Immature natural killer cell (primary cell): ENCODE measurements around the gene RNFT2. TPM values are rescaled to one million over a fixed set of nuclear protein-coding genes. Genes with fewer than 3 reads are reported as not detected.

Experiments used
- DNase-seq, 3 donors: peaks; one replicate each; pipeline ENCODE4 v3.0.0; 2022; ENCODE audit warnings: mixed read lengths in 1 of 3
- H3K27ac Mint-ChIP-seq, 6 donors: one replicate each; pipeline ENCODE4 v1.8.0; 2020; ENCODE audit warnings: mixed read lengths in 6 of 6, mild to moderate bottlenecking in 5 of 6, inconsistent platforms in 4 of 6, moderate library complexity in 3 of 6
- H3K27me3 Mint-ChIP-seq, 3 donors: one replicate each; pipeline ENCODE4 v1.8.0; 2020 to 2021; ENCODE audit warnings: low read depth in 3 of 3, mild to moderate bottlenecking in 3 of 3, mixed read lengths in 3 of 3, moderate library complexity in 3 of 3, inconsistent platforms in 1 of 3
- H3K36me3 Mint-ChIP-seq, 3 donors: one replicate each; pipeline ENCODE4 v1.8.0; 2020; ENCODE audit warnings: mixed read lengths in 3 of 3, inconsistent platforms in 2 of 3, mild to moderate bottlenecking in 2 of 3
- H3K4me1 Mint-ChIP-seq, 2 donors: one replicate each; pipeline ENCODE4 v1.8.0; 2020; ENCODE audit warnings: inconsistent platforms in 2 of 2, mild to moderate bottlenecking in 2 of 2, mixed read lengths in 2 of 2, moderate library complexity in 1 of 2
- H3K4me3 Mint-ChIP-seq, 5 donors: one replicate each; pipeline ENCODE4 v1.8.0; 2020; ENCODE audit warnings: mild to moderate bottlenecking in 5 of 5, mixed read lengths in 5 of 5, inconsistent platforms in 3 of 5, moderate library complexity in 3 of 5
- H3K9me3 Mint-ChIP-seq, 6 donors: one replicate each; pipeline ENCODE4 v1.8.0; 2020; ENCODE audit warnings: mild to moderate bottlenecking in 6 of 6, mixed read lengths in 6 of 6, inconsistent platforms in 4 of 6, moderate library complexity in 3 of 6
- polyA plus RNA-seq, 3 donors: library from polyadenylated mRNA; unstranded; fragments of 300-500 nt; fragmentation: Illumina TruSeq; gene quantifications; one replicate each; pipeline ENCODE4 v1.2.3, GENCODE V29; 2021

The RNFT2 gene
- polyA plus RNA-seq, 3 donors from 2014 or later = 1.3 to 1.4 TPM; not detected in 1

- Mint-ChIP-seq H3K27ac (no peak overlapping the region), H3K27me3 (peaks cover 0 to 10% (median 4%) of the 10 kb centered on the region in 3 donors), H3K36me3 (no peaks in the 10 kb centered on the region), H3K9me3 (peaks cover 0 to 2% (median 0%) of the 10 kb centered on the region in 6 donors), H3K4me3 (no peak overlapping the region), H3K4me1 (no peaks in the 10 kb centered on the region)
- DNase-seq = no peak
Measured at GRCh38 chr12:116891019-116891418, 152.9 kb downstream of the RNFT2 start.

GRCh38 chr12:116892349-116893140 lies 154.4 kb downstream of the RNFT2 start:
- no peaks in the 10 kb centered on the region for H3K36me3 Mint-ChIP-seq
- peaks cover 0 to 2% (median 0%) of the 10 kb centered on the region in 6 donors for H3K9me3 Mint-ChIP-seq
- DNase-seq = no peak
- no peaks in the 10 kb centered on the region for H3K4me1 Mint-ChIP-seq
- H3K27me3 Mint-ChIP-seq = peaks cover 0 to 6% (median 4%) of the 10 kb centered on the region in 3 donors
- H3K4me3 Mint-ChIP-seq = no peak overlapping the region
- H3K27ac Mint-ChIP-seq = no peak overlapping the region

GRCh38 chr12:116894913-116895312 lies 156.8 kb downstream of the RNFT2 start:
- Mint-ChIP-seq H3K27me3 (peaks cover 2 to 16% (median 4%) of the 10 kb centered on the region in 3 donors), H3K4me1 (no peaks in the 10 kb centered on the region), H3K4me3 (no peak overlapping the region), H3K36me3 (no peaks in the 10 kb centered on the region), H3K9me3 (peaks cover 0 to 3% (median 0%) of the 10 kb centered on the region in 6 donors), H3K27ac (no peak overlapping the region)
- DNase-seq = no peak

GRCh38 chr12:116896411-116896924 lies 158.4 kb downstream of the RNFT2 start:
- H3K27ac Mint-ChIP-seq = no peak overlapping the region
- DNase-seq = no peak
- peaks cover 2 to 16% (median 4%) of the 10 kb centered on the region in 3 donors for H3K27me3 Mint-ChIP-seq
- H3K4me3 Mint-ChIP-seq = no peak overlapping the region
- H3K9me3 Mint-ChIP-seq = peaks cover 0 to 1% (median 0%) of the 10 kb centered on the region in 6 donors
- H3K4me1 Mint-ChIP-seq = no peaks in the 10 kb centered on the region
- no peaks in the 10 kb centered on the region for H3K36me3 Mint-ChIP-seq

- Mint-ChIP-seq H3K27me3 (peaks cover 2 to 21% (median 6%) of the 10 kb centered on the region in 3 donors), H3K9me3 (peaks cover 0 to 1% (median 0%) of the 10 kb centered on the region in 6 donors), H3K4me3 (no peak overlapping the region), H3K36me3 (no peaks in the 10 kb centered on the region), H3K4me1 (no peaks in the 10 kb centered on the region), H3K27ac (no peak overlapping the region)
- DNase-seq = no peak
Measured at GRCh38 chr12:116897476-116897875, 159.4 kb downstream of the RNFT2 start.

- peaks cover 0 to 1% (median 0%) of the 10 kb centered on the region in 6 donors for H3K9me3 Mint-ChIP-seq
- no peak overlapping the region for H3K4me3 Mint-ChIP-seq
- peaks cover 2 to 21% (median 4%) of the 10 kb centered on the region in 3 donors for H3K27me3 Mint-ChIP-seq
- H3K36me3 Mint-ChIP-seq = no peaks in the 10 kb centered on the region
- no peak overlapping the region for H3K27ac Mint-ChIP-seq
- no peak for DNase-seq
- H3K4me1 Mint-ChIP-seq = no peaks in the 10 kb centered on the region
Measured at GRCh38 chr12:116898669-116899068, 160.6 kb downstream of the RNFT2 start.

GRCh38 chr12:116901612-116902011 lies 163.5 kb downstream of the RNFT2 start:
- no peaks in the 10 kb centered on the region for H3K36me3 Mint-ChIP-seq
- no peak for DNase-seq
- no peaks in the 10 kb centered on the region for H3K4me1 Mint-ChIP-seq
- no peak overlapping the region for H3K4me3 Mint-ChIP-seq
- H3K27ac Mint-ChIP-seq = no peak overlapping the region
- H3K27me3 Mint-ChIP-seq = peaks cover 2 to 35% (median 2%) of the 10 kb centered on the region in 3 donors
- H3K9me3 Mint-ChIP-seq = peaks cover 0 to 1% (median 0%) of the 10 kb centered on the region in 6 donors

Other genes starting within 250 kb of the RNFT2 start
- gene MAP1LC3B2, start 178.9 kb upstream of the RNFT2 start, polyA plus RNA-seq = 10 to 100 TPM in 1 of 3 donors, 1 to 10 TPM in 2; 2.4 to 11.3 (median 9.8) TPM
- 10 to 100 TPM; 30.4 to 41.7 (median 38.4) TPM for gene SPRING1, start 246 bp upstream of the RNFT2 start, polyA plus RNA-seq
- gene HRK, start 143.1 kb downstream of the RNFT2 start, polyA plus RNA-seq = not detected
- 10 to 100 TPM in 2 of 3 donors, 1 to 10 TPM in 1; 6.6 to 11.6 (median 10.6) TPM for gene FBXW8, start 172.6 kb downstream of the RNFT2 start, polyA plus RNA-seq